ENCODE data around the gene LRRC3. TPM values are rescaled to one million over a fixed set of nuclear protein-coding genes. Genes with fewer than 3 reads are reported as not detected.

Gene LRRC3
- total and polyA plus RNA-seq, 2 of the 8 experiments (the other 6 are each of a cell fraction or from before 2014, with no cell fraction given), result 3.1 to 5.4 TPM

- no peak overlapping the region for H3K4me2 ChIP-seq (ENCODE audit: insufficient read depth in 1 of 2, low read depth in 2 of 2, low read length in 2 of 2)
- TF ChIP-seq SUZ12 (IDR thresholded peaks at IDR 0.05; ENCODE audit: low read length), result no peak
- no peak for TF ChIP-seq POU5F1 (IDR thresholded peaks at IDR 0.05; ENCODE audit: low read depth, low read length)
- no peak overlapping the region for H2BK15ac ChIP-seq (ENCODE audit: low read length)
- H4K20me1 ChIP-seq (replicated peaks in 1 of 2; ENCODE audit: control insufficient read depth in 1 of 2, insufficient read depth in 2 of 2, low read length in 2 of 2), result peaks cover 0 to 1% of the 10 kb centered on the region in 2 experiments
- H2AFZ ChIP-seq (ENCODE audit: low read length), result no peak overlapping the region
- H2BK12ac ChIP-seq (ENCODE audit: low read depth, low read length), result no peak overlapping the region
- H3K4ac ChIP-seq (replicated peaks; ENCODE audit: insufficient read length, low read depth, low read length), result no peak overlapping the region
- 92% methylated on average over 11 of the region's 12 CpGs; no CpG with 5 or more reads in 1 of the 2 experiments for WGBS, 2 experiments (ENCODE audit: extremely low coverage in 1 of 2, insufficient coverage in 1 of 2, insufficient read length in 1 of 2, insufficient replicate concordance in 2 of 2, low coverage in 1 of 2, low lambda C conversion rate in 2 of 2, missing lambda C conversion rate in 1 of 2)
- no peak overlapping the region for H3K23ac ChIP-seq (ENCODE audit: insufficient read length)
- no peak overlapping the region for H3K14ac ChIP-seq (ENCODE audit: insufficient read length)
- H4K91ac ChIP-seq (replicated peaks; ENCODE audit: insufficient read length, low read length), result no peak overlapping the region
- ChIA-PET POLR2A (ENCODE audit: partially characterized antibody) (no interaction called here), CTCF (ENCODE audit: partially characterized antibody) (interaction anchor here (1.1 kb wide), 1 partner anchor 27 kb away, joined by 3 read pairs; no protein-coding TSS in a partner anchor)
- H3K4me3 ChIP-seq (ENCODE audit: extremely low read depth in 1 of 4, insufficient read depth in 2 of 4, low read depth in 3 of 4, low read length in 4 of 4), result no peak overlapping the region
- H3K36me3 ChIP-seq (ENCODE audit: control insufficient read depth in 2 of 4, insufficient read depth in 4 of 4, low read length in 3 of 4), result no peaks in the 10 kb centered on the region
- no peak overlapping the region for H3K9ac ChIP-seq (replicated peaks in 1 of 4; ENCODE audit: extremely low read depth in 1 of 4, low read depth in 3 of 4, low read length in 3 of 4)
- H3K9me3 ChIP-seq (ENCODE audit: insufficient read depth in 2 of 2, low read depth in 1 of 2, low read length in 1 of 2), result no peaks in the 10 kb centered on the region
- no peak overlapping the region for H2BK120ac ChIP-seq (replicated peaks; ENCODE audit: low read depth, low read length)
- no peak for DNase-seq (ENCODE audit: low read depth in 1 of 2, low spot score in 2 of 2)
- H3K23me2 ChIP-seq (ENCODE audit: low read depth, low read length), result no peaks in the 10 kb centered on the region; the same call in 1 of the 2 replicates
- H3K27ac ChIP-seq (ENCODE audit: low read depth, low read length), result no peak overlapping the region
- FAIRE-seq, result no peak
- H2BK20ac ChIP-seq (ENCODE audit: low read length), result no peak overlapping the region
- no peak overlapping the region for H2AK5ac ChIP-seq (ENCODE audit: low read depth, low read length)
- H3K56ac ChIP-seq (replicated peaks; ENCODE audit: insufficient read length, low read depth, low read length), result no peak overlapping the region
- H3K18ac ChIP-seq (ENCODE audit: extremely low read depth, low read length), result no peak overlapping the region
- peaks cover 0 to 2% (median 0%) of the 10 kb centered on the region in 4 experiments; a peak in 2 of 7 replicates for H3K4me1 ChIP-seq (replicated peaks in 1 of 4; ENCODE audit: control insufficient read depth in 3 of 4, insufficient read depth in 4 of 4, low read length in 3 of 4)
- H4K8ac ChIP-seq (ENCODE audit: extremely low read depth, insufficient read depth, low read length), result no peak overlapping the region; the same call in 1 of the 2 replicates
- H2BK5ac ChIP-seq (ENCODE audit: low read depth, low read length), result no peak overlapping the region
- no peak overlapping the region for H4K5ac ChIP-seq (ENCODE audit: insufficient read length, low read depth, low read length)
- H3K79me1 ChIP-seq (ENCODE audit: low read depth, low read length), result no peaks in the 10 kb centered on the region
- no peaks in the 10 kb centered on the region for H3K27me3 ChIP-seq (replicated peaks in 1 of 4; ENCODE audit: control insufficient read depth in 3 of 4, extremely low read depth in 1 of 4, insufficient read depth in 3 of 4, low read length in 3 of 4)
- H3K79me2 ChIP-seq (ENCODE audit: control insufficient read depth in 1 of 2, insufficient read depth in 2 of 2, low read length in 2 of 2), result no peaks in the 10 kb centered on the region
These were observed 9.0 kb downstream of the LRRC3 start for GRCh38 chr21:44464351-44464750.

Data from H1 (cell line).